Measurements from ENCODE around the gene MYRFL. TPM values are rescaled to one million over a fixed set of nuclear protein-coding genes. Genes with fewer than 3 reads are reported as not detected.

The MYRFL gene
- polyA plus RNA-seq, 2 donors, result 0.08 TPM; not detected in 1

Other genes starting within 250 kb of the MYRFL start
- gene CCT2, start 239.8 kb upstream of the MYRFL start, polyA plus RNA-seq, result 10 to 100 TPM; 50.5 to 96.1 TPM
- not detected for gene LRRC10, start 214.3 kb upstream of the MYRFL start, polyA plus RNA-seq
- not detected for gene BEST3, start 125.9 kb upstream of the MYRFL start, polyA plus RNA-seq
- 10 to 100 TPM in 1 of 2 donors, 1 to 10 TPM in 1; 8.3 to 11.7 TPM for gene RAB3IP, start 86.4 kb upstream of the MYRFL start, polyA plus RNA-seq